Measurements from ENCODE around the gene ZNF689. TPM values are rescaled to one million over a fixed set of nuclear protein-coding genes. Genes with fewer than 3 reads are reported as not detected.

The ZNF689 gene
- total and polyA plus RNA-seq, 2 of the 4 experiments (the other 2 are of a cell fraction): 2.7 to 2.9 TPM

GRCh38 chr16:30585400-30586191 lies 24.6 kb downstream of the ZNF689 start, which contains the start of gene ZNF785:
Gene ZNF785 (minus strand): TSS chr16:30585697. CDS start chr16:30585611, 86 bp downstream.
- Histone ChIP-seq H2BK20ac (ENCODE audit: low read depth, low read length) (no peak within 1 kb of the TSS), H3K36me3 (ENCODE audit: control insufficient read depth, insufficient read depth, low read length) (peaks cover 24% of the 10 kb centered on the region), H3K9ac (ENCODE audit: low read depth, low read length) (peak within 1 kb of the TSS; percentile 80), H3K14ac (replicated peaks; ENCODE audit: low read depth, low read length) (peak within 1 kb of the TSS; percentile 92), H4K5ac (ENCODE audit: low read depth, low read length) (peak within 1 kb of the TSS; percentile 18), H3K23ac (ENCODE audit: low read depth, low read length) (peak within 1 kb of the TSS; percentile 90), H3K18ac (ENCODE audit: low read depth, low read length) (peak within 1 kb of the TSS; percentile 37; the same call in 1 of the 2 replicates), H3K9me3 (ENCODE audit: control insufficient read depth, insufficient read depth, low read length) (no peaks in the 10 kb centered on the region), H2BK120ac (ENCODE audit: low read depth, low read length) (peak within 1 kb of the TSS; percentile 39; the same call in 1 of the 2 replicates), H2BK5ac (ENCODE audit: low read depth, low read length, poor library complexity, severe bottlenecking) (peak within 1 kb of the TSS; percentile 66), H2AK9ac (replicated peaks; ENCODE audit: low read depth, low read length, poor library complexity) (peak within 1 kb of the TSS; percentile 97), H3K27ac (ENCODE audit: insufficient read depth, low read length) (peak within 1 kb of the TSS; percentile 82), H4K91ac (ENCODE audit: insufficient read depth, low read depth, low read length) (peak within 1 kb of the TSS; percentile 65), H3K4me3 (ENCODE audit: insufficient read depth, low read depth, low read length) (peak within 1 kb of the TSS; percentile 58), H3K4ac (ENCODE audit: low read depth, low read length) (peak within 1 kb of the TSS; percentile 85), H3K4me2 (ENCODE audit: low read depth, low read length) (peak within 1 kb of the TSS; percentile 96), H3K9me1 (ENCODE audit: insufficient read depth, low read length) (no peaks in the 10 kb centered on the region), H4K8ac (ENCODE audit: low read depth in 2 of 2, low read length in 2 of 2) (peak within 1 kb of the TSS; percentile 85 to 100), H3K79me1 (ENCODE audit: low read depth in 1 of 2, low read length in 2 of 2) (peaks cover 18 to 51% of the 10 kb centered on the region in 2 experiments), H2BK15ac (ENCODE audit: low read depth, low read length) (no peak within 1 kb of the TSS), H2AK5ac (ENCODE audit: low read depth, low read length) (peak within 1 kb of the TSS; percentile 87), H3K56ac (ENCODE audit: extremely low read depth, insufficient read depth, low read length) (peak within 1 kb of the TSS; percentile 72), H4K20me1 (ENCODE audit: insufficient read depth, low read length) (no peaks in the 10 kb centered on the region), H3K4me1 (ENCODE audit: control insufficient read depth, insufficient read depth, low read length) (peaks cover 3% of the 10 kb centered on the region; the same call in 1 of the 2 replicates), H2AFZ (replicated peaks; ENCODE audit: low read length, poor library complexity) (peak within 1 kb of the TSS; percentile 99), H3K27me3 (ENCODE audit: control insufficient read depth, insufficient read depth, low read length) (no peaks in the 10 kb centered on the region)
- ATAC-seq (ENCODE audit: low read depth) (peak; percentile 98), DNase-seq (peak; percentile 99)
- WGBS, 2 experiments (ENCODE audit: extremely low coverage in 2 of 2, insufficient read length in 1 of 2): 2% methylated on average over 16 of the region's 50 CpGs; no CpG with 5 or more reads in 1 of the 2 experiments
- dilution Hi-C loops (cut with HindIII; ENCODE audit: low sequenced_read_pairs, unreplicated experiment): no loop called here
- ChIA-PET CTCF (interaction anchor here (0.7 kb wide), 1 partner anchor 30 kb away, joined by 3 read pairs; no protein-coding TSS in a partner anchor), POLR2A (ENCODE audit: unreplicated experiment) (no interaction called here)
- in situ Hi-C loops (cut with MboI; ENCODE audit: low sequenced_read_pairs): no loop called here
- BruUV-seq (replicated peaks): no TSS peak
- TF ChIP-seq FOS (IDR thresholded peaks at IDR 0.05; ENCODE audit: low read depth, low read length) (peak; percentile 23; the same call in 1 of the 2 replicates), RCOR1 (IDR thresholded peaks at IDR 0.05; ENCODE audit: insufficient replicate concordance, low read length) (no peak), MXI1 (IDR thresholded peaks at IDR 0.05; ENCODE audit: borderline replicate concordance, low read depth, low read length) (peak; percentile 97), MAZ (IDR thresholded peaks at IDR 0.05; ENCODE audit: borderline replicate concordance, low read depth, low read length) (peak; percentile 47; the same call in 1 of the 2 replicates)
- TF ChIP-seq, protein P1, sequence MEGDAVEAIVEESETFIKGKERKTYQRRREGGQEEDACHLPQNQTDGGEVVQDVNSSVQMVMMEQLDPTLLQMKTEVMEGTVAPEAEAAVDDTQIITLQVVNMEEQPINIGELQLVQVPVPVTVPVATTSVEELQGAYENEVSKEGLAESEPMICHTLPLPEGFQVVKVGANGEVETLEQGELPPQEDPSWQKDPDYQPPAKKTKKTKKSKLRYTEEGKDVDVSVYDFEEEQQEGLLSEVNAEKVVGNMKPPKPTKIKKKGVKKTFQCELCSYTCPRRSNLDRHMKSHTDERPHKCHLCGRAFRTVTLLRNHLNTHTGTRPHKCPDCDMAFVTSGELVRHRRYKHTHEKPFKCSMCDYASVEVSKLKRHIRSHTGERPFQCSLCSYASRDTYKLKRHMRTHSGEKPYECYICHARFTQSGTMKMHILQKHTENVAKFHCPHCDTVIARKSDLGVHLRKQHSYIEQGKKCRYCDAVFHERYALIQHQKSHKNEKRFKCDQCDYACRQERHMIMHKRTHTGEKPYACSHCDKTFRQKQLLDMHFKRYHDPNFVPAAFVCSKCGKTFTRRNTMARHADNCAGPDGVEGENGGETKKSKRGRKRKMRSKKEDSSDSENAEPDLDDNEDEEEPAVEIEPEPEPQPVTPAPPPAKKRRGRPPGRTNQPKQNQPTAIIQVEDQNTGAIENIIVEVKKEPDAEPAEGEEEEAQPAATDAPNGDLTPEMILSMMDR (conservative IDR thresholded peaks at IDR 0.05; ENCODE audit: low read depth, low read length): 0 out of 2 replicates have a peak, but pooled peaks have one; percentile 12
- TF ChIP-seq, protein P2, sequence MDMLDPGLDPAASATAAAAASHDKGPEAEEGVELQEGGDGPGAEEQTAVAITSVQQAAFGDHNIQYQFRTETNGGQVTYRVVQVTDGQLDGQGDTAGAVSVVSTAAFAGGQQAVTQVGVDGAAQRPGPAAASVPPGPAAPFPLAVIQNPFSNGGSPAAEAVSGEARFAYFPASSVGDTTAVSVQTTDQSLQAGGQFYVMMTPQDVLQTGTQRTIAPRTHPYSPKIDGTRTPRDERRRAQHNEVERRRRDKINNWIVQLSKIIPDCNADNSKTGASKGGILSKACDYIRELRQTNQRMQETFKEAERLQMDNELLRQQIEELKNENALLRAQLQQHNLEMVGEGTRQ (IDR thresholded peaks at IDR 0.05; ENCODE audit: low read depth, low read length): peak; percentile 71; the same call in 1 of the 2 replicates
- intact Hi-C loops (cut with micrococcal nuclease): loop anchor here (1.0 to 2.0 kb wide), 2 partner anchors 27 to 51 kb away; partner anchors contain the start of genes ZNF747 and ZNF764

Measured in IMR-90 (cell line).